Activated T-cell treated with anti-CD3 and anti-CD28 coated beads, Interleukin-2, amount 50 U/mL, for 72 hours (primary cell): ENCODE measurements around the gene CTAG2. TPM values are rescaled to one million over a fixed set of nuclear protein-coding genes. Genes with fewer than 3 reads are reported as not detected.
"Not testable (repeated sequence)": the region's sequence is repeated elsewhere in the genome, so short reads cannot be mapped to it uniquely, and the experiment has no call there.

ENCODE experiments used
- ATAC-seq, 2 donors: fragments of 150-1000 bp; cut with Tn5 transposase; replicated peaks in 1 of 2; 2 replicates each; pipeline ENCODE4 v1.10.0; 2021; ENCODE audit warnings: moderate library complexity in 2 of 2, mild to moderate bottlenecking in 1 of 2
- DNase-seq, 2 donors: peaks; one replicate each; pipeline ENCODE4 v3.0.0; 2021 to 2022; ENCODE audit warnings: mixed read lengths in 1 of 2
- H3K27ac Mint-ChIP-seq: one replicate; pipeline ENCODE4 v1.8.0; 2022; ENCODE audit warnings: mild to moderate bottlenecking, moderate library complexity, mixed read lengths
- H3K27me3 Mint-ChIP-seq: one replicate; pipeline ENCODE4 v1.8.0; 2022; ENCODE audit warnings: low read depth, mixed read lengths
- H3K36me3 Mint-ChIP-seq, 2 donors: one replicate each; pipeline ENCODE4 v1.8.0; 2022; ENCODE audit warnings: mixed read lengths in 2 of 2, mild to moderate bottlenecking in 1 of 2; ENCODE audit not compliant: insufficient read depth in 2 of 2
- H3K4me1 Mint-ChIP-seq: one replicate; pipeline ENCODE4 v1.8.0; 2022; ENCODE audit warnings: low read depth, mixed read lengths
- H3K4me3 Mint-ChIP-seq, 2 donors: one replicate each; pipeline ENCODE4 v1.8.0; 2022; ENCODE audit warnings: mild to moderate bottlenecking in 2 of 2, mixed read lengths in 2 of 2, moderate library complexity in 2 of 2
- H3K9me3 Mint-ChIP-seq, 2 donors: one replicate each; pipeline ENCODE4 v1.8.0; 2022; ENCODE audit warnings: mixed read lengths in 2 of 2
- total RNA-seq, 2 donors: library from RNA; stranded (reverse); gene quantifications; one replicate each; pipeline ENCODE4 v1.2.3, GENCODE V29; 2022

Gene CTAG2
- total RNA-seq, 2 donors from 2014 or later, result not detected

DNA sequence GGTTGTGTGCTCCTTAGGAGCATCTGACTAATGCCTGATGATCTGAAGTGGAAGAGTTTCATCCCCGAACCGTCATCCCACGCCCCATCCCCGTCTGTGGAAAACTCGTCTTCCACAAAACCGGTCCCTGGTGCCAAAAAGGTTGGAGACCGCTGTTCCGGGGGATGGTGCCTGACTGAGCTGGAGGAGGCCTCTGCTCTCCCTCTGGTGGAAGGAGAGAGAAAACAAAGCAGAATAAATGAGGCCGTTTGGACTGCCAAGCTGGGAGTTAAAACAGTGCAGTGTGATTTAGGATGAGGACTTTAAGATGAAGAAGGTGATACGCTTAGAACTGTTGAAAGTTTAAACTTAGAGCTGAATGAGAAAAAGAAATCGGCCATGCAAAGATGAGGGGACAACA is 19.7 kb downstream of the CTAG2 start:
- not testable (repeated sequence) for H3K27me3 Mint-ChIP-seq, H3K27ac Mint-ChIP-seq, ATAC-seq, H3K4me3 Mint-ChIP-seq, DNase-seq, H3K36me3 Mint-ChIP-seq, H3K9me3 Mint-ChIP-seq, H3K4me1 Mint-ChIP-seq

DNA sequence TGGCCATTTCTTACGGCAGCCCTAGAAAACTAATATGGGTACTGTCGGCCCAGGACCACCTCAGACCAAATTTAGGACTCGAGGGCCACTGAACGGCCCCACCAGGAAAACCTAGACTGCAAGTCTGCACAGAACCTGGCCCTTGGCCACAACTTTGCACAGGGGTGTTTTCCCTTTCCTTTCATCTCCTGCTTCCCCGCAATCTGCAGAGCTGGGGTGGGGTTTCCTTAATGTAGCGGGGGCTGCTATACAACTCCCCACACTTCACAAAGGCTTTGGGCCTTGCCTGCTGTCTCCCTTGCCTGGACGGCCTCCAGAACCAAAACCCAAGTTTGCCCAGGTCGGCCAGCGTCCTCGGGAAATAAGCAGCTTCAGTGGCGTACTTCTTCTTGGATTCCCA is 22.4 kb downstream of the CTAG2 start:
- not testable (repeated sequence) for H3K9me3 Mint-ChIP-seq, H3K4me3 Mint-ChIP-seq, ATAC-seq, DNase-seq, H3K36me3 Mint-ChIP-seq, H3K4me1 Mint-ChIP-seq, H3K27me3 Mint-ChIP-seq, H3K27ac Mint-ChIP-seq

DNA sequence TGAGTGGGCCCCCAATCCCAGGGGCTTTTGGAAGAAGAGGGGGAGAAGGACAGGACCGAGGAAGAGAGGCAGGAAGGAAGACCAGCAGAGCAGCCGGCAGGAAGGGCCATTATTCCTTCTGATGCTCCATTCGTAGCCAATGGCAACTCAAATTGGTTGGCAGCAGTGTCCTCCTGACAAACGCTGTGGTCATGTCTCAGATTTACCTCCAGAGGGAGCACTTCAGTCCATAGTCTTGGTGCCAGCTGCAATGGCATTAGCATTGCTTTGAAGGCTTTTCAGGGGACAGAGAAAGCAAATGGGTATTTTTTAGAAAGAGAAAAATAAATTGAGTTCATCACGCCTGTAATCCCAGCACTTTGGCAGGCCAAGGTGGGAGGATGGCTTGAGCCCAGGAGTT is 24.4 kb downstream of the CTAG2 start:
- not testable (repeated sequence) for H3K27ac Mint-ChIP-seq, H3K4me3 Mint-ChIP-seq, H3K4me1 Mint-ChIP-seq, H3K27me3 Mint-ChIP-seq, H3K36me3 Mint-ChIP-seq, H3K9me3 Mint-ChIP-seq, DNase-seq
- ATAC-seq, result peak; percentile 57 to 64

DNA sequence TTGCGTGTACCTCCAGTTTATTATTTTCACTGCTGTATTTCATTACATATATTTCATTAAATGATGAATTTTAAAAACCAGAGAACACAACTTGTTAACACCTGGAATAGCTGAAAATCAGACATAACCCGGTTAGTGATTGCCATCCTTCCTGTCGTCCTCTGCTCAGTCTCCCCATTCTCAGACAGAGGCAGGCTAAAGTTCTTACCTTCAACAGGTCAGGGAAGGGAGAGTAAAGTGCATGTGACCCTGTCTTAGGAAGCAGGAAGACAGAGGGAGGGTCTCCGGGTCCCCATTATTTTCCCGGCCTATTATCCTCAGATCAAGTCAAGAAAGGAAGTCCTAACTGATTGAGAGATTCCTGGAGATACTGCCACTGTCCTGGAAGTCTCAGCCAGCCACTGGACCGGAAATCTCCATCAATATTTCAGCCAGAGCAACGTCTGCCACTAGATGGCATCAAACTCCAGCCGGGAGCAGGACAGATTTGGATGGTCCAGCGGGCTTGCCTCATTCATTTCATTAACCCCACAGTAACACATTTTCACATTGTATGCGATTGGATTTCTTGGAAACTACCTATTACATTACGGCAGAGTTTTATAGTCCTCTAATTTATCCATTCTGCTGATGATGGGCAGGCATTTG is 32.5 kb downstream of the CTAG2 start:
- not testable (repeated sequence) for H3K4me3 Mint-ChIP-seq, H3K36me3 Mint-ChIP-seq, DNase-seq, H3K9me3 Mint-ChIP-seq, H3K27ac Mint-ChIP-seq, H3K27me3 Mint-ChIP-seq, H3K4me1 Mint-ChIP-seq
- peak in 1 of 2 donors; percentile 48 for ATAC-seq

DNA sequence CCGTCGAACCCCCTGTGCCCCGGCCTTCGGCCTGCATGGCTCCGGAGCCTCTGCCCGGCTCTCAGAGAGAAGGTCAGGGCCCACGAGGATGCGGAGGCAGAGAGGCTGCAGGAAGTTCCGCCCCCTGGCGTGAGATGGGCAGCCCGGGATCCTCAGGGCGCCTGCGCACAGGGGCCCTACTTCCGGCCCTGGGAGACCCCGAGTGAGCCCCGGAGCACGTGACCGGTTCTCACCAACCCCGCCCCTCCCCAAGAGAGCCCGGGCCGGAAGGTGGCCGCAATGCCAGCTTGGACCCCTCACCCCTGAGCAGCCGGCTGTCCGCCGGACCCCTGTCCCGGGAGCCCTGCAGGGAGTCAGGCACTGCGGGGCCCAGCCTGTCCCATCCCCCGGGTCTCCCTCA is 34.2 kb downstream of the CTAG2 start, which contains the start of gene CTAG1B:
CTAG1B (minus strand) TSS at position 101 of the 400 bp plus-strand sequence; CDS start at position 37, 64 bp downstream.
- not testable (repeated sequence) for H3K27ac Mint-ChIP-seq, H3K4me1 Mint-ChIP-seq, H3K4me3 Mint-ChIP-seq, H3K9me3 Mint-ChIP-seq, H3K36me3 Mint-ChIP-seq, H3K27me3 Mint-ChIP-seq, DNase-seq, ATAC-seq

DNA sequence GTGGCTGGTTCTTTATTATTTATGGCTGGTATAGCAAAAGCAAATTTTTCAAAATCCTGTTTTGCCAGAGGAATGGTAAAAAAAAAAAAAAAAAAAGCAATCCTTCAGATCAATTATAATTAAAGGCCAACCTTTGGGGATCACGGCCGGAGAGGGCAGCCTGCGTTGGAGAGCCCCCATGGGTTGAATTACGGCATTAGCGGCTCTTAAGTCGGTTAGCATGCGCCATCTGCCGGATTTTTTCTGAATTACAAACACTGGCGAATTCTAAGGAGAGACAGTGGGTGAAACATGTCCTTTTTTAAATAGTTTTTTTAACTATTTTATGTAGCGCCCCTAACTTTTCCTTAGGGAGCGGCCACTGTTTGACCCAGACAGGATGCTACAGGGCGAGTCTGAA is 39.8 kb downstream of the CTAG2 start:
- not testable (repeated sequence) for H3K27me3 Mint-ChIP-seq, DNase-seq, H3K4me3 Mint-ChIP-seq, H3K9me3 Mint-ChIP-seq, ATAC-seq, H3K27ac Mint-ChIP-seq, H3K4me1 Mint-ChIP-seq, H3K36me3 Mint-ChIP-seq

DNA sequence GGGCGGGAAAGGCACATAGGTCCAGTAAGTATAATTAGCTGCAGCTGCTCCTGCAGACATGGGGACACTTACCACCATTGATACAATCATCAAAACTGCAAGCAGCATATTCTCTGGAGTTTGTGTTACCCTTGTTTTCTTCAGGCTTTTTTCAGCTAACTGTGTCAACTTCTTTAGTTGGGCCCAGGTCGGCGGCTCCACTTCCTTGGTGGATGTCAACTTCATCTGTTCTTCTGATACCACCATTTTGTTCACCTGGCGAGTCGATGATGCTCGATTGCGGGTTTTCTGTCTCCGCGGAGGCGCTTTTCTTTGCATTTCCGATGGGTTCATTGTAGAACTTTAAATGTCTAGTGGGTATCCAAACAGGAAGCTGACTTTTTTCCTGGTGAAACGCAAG is 42.2 kb downstream of the CTAG2 start:
- ATAC-seq, H3K36me3 Mint-ChIP-seq, H3K9me3 Mint-ChIP-seq, H3K4me3 Mint-ChIP-seq, H3K27me3 Mint-ChIP-seq, DNase-seq, H3K27ac Mint-ChIP-seq, H3K4me1 Mint-ChIP-seq: not testable (repeated sequence)

DNA sequence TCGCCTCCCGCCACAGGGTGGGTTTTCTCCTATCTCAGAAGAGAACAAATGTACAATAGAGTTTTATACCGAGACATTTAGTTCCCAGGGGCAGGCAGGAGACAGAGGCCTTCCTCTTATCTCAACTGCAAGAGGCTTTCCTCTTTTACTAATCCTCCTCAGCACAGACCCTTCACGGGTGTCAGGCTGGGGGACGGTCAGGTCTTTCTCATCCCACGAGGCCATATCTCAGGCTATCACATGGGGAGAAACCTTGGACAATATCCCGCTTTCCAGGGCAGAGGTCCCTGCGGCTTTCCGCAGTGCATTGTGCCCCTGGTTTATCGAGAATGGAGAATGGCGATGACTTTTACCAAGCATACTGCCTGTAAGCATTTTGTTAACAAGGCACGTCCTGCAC is 44.6 kb downstream of the CTAG2 start:
- not testable (repeated sequence) for H3K4me3 Mint-ChIP-seq, ATAC-seq, H3K9me3 Mint-ChIP-seq, H3K4me1 Mint-ChIP-seq, H3K36me3 Mint-ChIP-seq, H3K27ac Mint-ChIP-seq, DNase-seq
- peaks cover 13% of the 10 kb centered on the region for H3K27me3 Mint-ChIP-seq

DNA sequence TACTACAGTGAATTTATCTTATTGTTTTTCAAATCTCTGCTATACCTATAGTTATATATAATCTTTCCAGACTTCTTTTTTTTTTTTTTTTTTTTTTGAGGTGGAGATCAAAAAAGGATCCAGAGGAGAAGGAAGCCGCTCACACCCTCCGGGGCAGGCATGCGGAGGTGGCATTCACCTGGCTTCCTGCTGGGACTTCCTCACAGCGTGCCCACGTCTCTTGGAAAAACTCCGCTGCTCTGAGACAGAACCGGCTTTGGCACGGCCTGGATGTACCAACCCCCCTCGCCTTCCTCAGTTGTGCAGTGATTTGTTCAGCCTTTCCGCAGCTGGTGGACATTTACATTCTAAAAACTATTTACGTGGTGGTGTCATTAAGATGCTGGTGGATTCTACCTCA is 45.4 kb downstream of the CTAG2 start:
- ATAC-seq, H3K9me3 Mint-ChIP-seq, H3K36me3 Mint-ChIP-seq, DNase-seq, H3K4me3 Mint-ChIP-seq, H3K4me1 Mint-ChIP-seq, H3K27ac Mint-ChIP-seq: not testable (repeated sequence)
- H3K27me3 Mint-ChIP-seq, result peaks cover 13% of the 10 kb centered on the region

DNA sequence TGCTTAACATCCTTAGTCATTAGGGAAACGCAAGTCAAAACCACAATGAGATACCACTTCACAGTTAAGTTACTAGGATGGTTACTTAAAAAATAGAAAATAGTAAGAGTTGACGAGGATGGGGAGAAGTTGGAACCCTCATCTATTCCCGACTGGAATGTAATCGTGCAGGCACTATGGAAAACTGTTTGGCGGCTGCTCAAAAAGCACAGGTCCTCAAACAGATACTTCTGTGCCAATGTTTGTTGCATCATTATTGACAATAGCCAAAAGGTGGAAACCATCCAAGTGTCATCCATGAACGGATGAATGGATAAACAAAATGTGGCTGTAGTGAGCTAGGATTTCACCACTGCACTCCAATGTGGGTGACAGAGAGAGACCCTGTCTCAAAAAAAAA is 46.0 kb downstream of the CTAG2 start:
- H3K27ac Mint-ChIP-seq, result no peak overlapping the region
- H3K36me3 Mint-ChIP-seq, result no peaks in the 10 kb centered on the region
- peak in 1 of 2 donors; percentile 26 for ATAC-seq
- no peak overlapping the region for H3K4me3 Mint-ChIP-seq
- peaks cover 10% of the 10 kb centered on the region for H3K4me1 Mint-ChIP-seq
- peaks cover 13% of the 10 kb centered on the region for H3K27me3 Mint-ChIP-seq
- no peaks in the 10 kb centered on the region for H3K9me3 Mint-ChIP-seq
- no peak for DNase-seq

DNA sequence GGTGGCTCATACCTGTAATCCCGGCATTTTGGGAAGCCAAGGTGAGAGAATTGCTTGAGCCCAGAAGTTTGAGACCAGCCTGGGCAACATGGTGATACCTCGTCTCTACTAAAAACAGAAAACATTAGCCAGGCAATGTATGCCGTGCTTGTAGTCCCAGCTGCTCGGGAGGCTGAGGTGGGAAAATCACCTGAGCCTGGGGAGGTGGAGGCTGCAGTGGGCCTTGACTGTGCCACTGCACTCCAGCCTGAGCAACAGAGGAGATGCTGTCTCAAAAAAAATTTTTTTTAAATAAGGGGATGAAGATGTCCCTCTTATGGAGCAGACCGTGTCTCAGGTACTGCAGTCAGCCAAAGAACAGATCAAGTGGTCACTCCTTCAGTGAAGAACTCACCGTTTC is 47.8 kb downstream of the CTAG2 start:
- peaks cover 10% of the 10 kb centered on the region for H3K4me1 Mint-ChIP-seq
- no peaks in the 10 kb centered on the region for H3K36me3 Mint-ChIP-seq
- H3K9me3 Mint-ChIP-seq, result no peaks in the 10 kb centered on the region
- H3K27me3 Mint-ChIP-seq, result peaks cover 20% of the 10 kb centered on the region
- DNase-seq (no peak), ATAC-seq (no peak)
- H3K4me3 Mint-ChIP-seq, result no peak overlapping the region
- H3K27ac Mint-ChIP-seq, result no peak overlapping the region

DNA sequence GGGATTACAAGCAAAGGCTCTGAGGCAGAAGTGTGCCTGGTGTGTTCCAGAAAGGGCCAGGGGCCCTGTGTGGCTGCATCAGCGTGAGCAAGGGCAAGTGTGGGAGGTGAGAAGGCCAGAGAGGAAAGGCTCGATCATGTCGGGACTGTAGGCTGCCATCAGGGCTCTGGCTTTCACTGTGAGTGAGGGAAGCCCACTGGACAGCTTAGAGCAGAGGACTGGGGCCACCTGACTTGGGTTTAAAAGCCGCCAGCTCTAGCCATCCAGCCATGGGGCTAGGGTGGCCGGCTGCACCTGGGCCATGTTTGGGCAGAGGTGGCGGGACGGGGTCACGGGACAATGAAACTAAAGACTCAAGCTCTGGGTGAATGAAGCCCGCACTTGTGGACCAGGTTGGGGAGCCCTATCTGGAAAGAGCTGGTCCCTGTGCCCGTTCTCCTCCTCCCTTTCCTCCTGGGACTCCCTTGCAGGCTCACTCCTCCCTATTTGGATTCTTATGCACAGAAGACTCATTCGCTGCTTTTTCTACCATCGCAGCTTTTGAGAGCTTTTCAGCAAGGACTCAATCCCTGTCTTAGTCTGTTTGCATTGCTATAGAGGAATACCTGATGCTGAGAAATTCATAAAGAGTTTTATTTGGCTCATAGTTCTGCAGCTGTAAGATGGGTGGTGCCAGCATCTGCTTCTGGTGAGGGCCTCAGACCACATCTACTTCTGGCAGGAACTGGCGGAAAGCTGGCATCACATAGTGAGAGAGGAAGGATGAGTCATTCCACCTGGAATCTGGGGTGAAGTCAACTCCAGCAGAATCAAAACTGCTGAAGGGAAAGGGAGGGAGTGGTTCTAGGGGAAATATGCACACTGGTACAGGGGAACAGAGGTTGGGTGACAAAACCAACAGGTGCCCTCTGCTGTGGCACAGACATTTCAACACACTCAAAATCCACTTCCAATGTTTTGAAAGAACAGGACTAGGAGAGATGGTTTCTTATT is 49.6 kb downstream of the CTAG2 start:
- Mint-ChIP-seq H3K9me3 (no peaks in the 10 kb centered on the region), H3K27ac (no peak overlapping the region), H3K4me1 (peaks cover 16% of the 10 kb centered on the region), H3K27me3 (peaks cover 20% of the 10 kb centered on the region), H3K4me3 (no peak overlapping the region), H3K36me3 (no peaks in the 10 kb centered on the region)
- ATAC-seq, result no peak
- no peak for DNase-seq

DNA sequence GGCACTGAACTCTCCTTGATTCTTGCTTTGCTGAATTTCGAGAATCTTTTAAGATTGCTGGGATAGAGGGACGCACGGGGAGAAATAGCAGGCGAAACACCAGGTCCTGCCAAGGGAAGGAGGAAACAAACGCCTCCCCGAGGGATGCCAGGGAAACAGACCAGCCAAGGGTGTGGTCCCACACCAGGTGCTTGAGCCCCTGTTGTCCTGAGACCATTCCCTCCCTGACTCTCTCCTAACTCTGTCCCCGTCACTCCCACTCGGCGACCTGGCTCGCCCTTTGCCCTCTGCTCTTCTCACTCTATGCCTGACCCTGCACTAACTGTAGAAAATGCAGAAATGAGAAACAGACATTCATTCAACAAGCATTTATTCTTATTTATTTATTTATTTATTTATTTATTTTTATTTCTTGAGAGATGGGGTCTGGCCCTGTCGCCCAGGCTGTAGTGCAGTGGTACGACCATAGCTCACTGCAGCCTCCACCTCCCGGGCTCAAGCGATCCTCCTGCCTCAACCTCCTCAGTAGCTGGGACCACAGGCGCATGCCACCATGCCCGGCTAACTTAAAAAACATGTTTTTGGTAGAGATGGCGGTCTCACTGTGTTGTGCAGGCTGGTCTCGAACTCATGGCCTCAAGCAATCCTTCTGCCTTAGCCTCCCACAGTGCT is 50.5 kb downstream of the CTAG2 start:
- H3K9me3 Mint-ChIP-seq, result no peaks in the 10 kb centered on the region
- no peaks in the 10 kb centered on the region for H3K36me3 Mint-ChIP-seq
- DNase-seq, result no peak
- no peak overlapping the region for H3K27ac Mint-ChIP-seq
- no peak overlapping the region for H3K4me3 Mint-ChIP-seq
- peaks cover 16% of the 10 kb centered on the region for H3K4me1 Mint-ChIP-seq
- H3K27me3 Mint-ChIP-seq, result peaks cover 20% of the 10 kb centered on the region
- no peak for ATAC-seq
